Measurements from ENCODE around the gene KEL.

Gene KEL

DNA sequence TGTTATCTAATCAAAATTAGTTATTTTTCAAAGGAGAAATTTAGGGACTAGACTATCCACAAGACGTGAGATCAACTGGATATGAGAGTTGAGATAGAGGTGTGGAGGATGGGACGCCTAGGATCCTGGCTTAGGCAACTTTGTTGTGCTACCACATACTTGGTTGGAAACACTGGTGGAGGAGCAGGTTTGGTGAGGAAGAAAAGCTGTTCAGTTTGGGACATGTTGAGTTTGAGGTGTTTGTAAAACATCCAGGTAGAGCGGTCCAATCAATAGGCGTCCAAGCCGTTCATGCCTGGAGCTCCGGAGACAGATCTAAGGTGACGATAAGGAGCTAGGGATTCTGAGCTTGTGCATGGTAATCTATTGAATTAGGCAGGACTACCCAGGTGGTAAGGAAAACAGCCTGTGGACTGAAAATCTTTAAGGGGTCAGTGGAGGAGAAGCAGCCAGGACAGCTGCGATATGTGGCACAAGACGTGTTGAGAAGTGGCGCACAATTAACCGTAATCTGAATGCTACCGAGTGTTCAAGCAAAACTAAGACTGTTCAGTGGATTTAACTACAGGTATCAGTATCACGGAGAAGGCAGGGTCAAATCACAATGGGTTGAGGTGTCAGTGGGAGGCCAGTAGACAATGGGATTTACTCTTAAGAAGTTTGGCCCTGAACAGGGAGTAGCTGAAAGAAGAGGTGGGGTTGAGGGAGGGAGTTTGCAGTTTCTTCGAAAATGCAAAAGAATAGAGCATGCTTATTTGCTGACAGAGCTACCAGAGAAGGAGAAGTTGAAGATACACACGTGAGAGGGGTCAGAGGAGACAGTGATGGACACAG, 60.5 kb downstream of the KEL start:
- CTCF ChIA-PET, result no interaction called here
- POLR2A ChIA-PET, result no interaction called here
- TF ChIP-seq CTBP1 (IDR thresholded peaks at IDR 0.05; ENCODE audit: borderline replicate concordance) (no peak), SUZ12 (IDR thresholded peaks at IDR 0.05) (no peak), FOXM1 (IDR thresholded peaks at IDR 0.05; ENCODE audit: borderline replicate concordance) (no peak), L3MBTL2 (conservative IDR thresholded peaks at IDR 0.05) (no peak), ARNT (IDR thresholded peaks at IDR 0.05) (no peak)

GRCh38 chr7:142899661-142900060, 62.5 kb downstream of the KEL start:
- CTCF ChIA-PET, result interaction anchor here (0.7 to 1.2 kb wide), 2 partner anchors 315 to 365 kb away, joined by 3 to 4 read pairs; no protein-coding TSS in a partner anchor
- no peak for DNase-seq (ENCODE audit: extremely low spot score)
- TF ChIP-seq HDGF (IDR thresholded peaks at IDR 0.05; ENCODE audit: borderline replicate concordance), result no peak
- TF ChIP-seq, protein P1, sequence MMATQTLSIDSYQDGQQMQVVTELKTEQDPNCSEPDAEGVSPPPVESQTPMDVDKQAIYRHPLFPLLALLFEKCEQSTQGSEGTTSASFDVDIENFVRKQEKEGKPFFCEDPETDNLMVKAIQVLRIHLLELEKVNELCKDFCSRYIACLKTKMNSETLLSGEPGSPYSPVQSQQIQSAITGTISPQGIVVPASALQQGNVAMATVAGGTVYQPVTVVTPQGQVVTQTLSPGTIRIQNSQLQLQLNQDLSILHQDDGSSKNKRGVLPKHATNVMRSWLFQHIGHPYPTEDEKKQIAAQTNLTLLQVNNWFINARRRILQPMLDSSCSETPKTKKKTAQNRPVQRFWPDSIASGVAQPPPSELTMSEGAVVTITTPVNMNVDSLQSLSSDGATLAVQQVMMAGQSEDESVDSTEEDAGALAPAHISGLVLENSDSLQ (IDR thresholded peaks at IDR 0.05), result no peak
- TF ChIP-seq ARNT (IDR thresholded peaks at IDR 0.05), result no peak
- TF ChIP-seq FOXM1 (IDR thresholded peaks at IDR 0.05; ENCODE audit: borderline replicate concordance), result no peak
- TF ChIP-seq FOXA1 (IDR thresholded peaks at IDR 0.05), result no peak
- no peak for TF ChIP-seq ZNF384 (IDR thresholded peaks at IDR 0.05)
- POLR2A ChIA-PET, result no interaction called here

More for the DNA sequence above, 60.5 kb downstream of the KEL start:
- no peak for DNase-seq (ENCODE audit: extremely low spot score)

- POLR2A ChIA-PET, result no interaction called here
- TF ChIP-seq HDGF (IDR thresholded peaks at IDR 0.05; ENCODE audit: borderline replicate concordance) (no peak), ELF4 (IDR thresholded peaks at IDR 0.05) (no peak), NFRKB (IDR thresholded peaks at IDR 0.05) (no peak), ARNT (IDR thresholded peaks at IDR 0.05) (no peak)
- no peak for DNase-seq (ENCODE audit: extremely low spot score)
- CTCF ChIA-PET, result interaction anchor here (0.7 to 1.6 kb wide), 2 partner anchors 25 to 1079 kb away, joined by 3 to 4 read pairs; no protein-coding TSS in a partner anchor
These were observed 63.6 kb downstream of the KEL start for GRCh38 chr7:142898377-142899170.

- no peak for DNase-seq (ENCODE audit: extremely low spot score)
- POLR2A ChIA-PET, result no interaction called here
- TF ChIP-seq HDGF (IDR thresholded peaks at IDR 0.05; ENCODE audit: borderline replicate concordance) (no peak), L3MBTL2 (conservative IDR thresholded peaks at IDR 0.05) (no peak), SP1 (IDR thresholded peaks at IDR 0.05) (no peak), ZNF384 (IDR thresholded peaks at IDR 0.05) (no peak), BHLHE40 (IDR thresholded peaks at IDR 0.05; ENCODE audit: borderline replicate concordance) (no peak), FOXK2 (IDR thresholded peaks at IDR 0.05) (no peak), FOXM1 (IDR thresholded peaks at IDR 0.05; ENCODE audit: borderline replicate concordance) (no peak), NFRKB (IDR thresholded peaks at IDR 0.05) (no peak), SUZ12 (IDR thresholded peaks at IDR 0.05) (no peak), CTBP1 (IDR thresholded peaks at IDR 0.05; ENCODE audit: borderline replicate concordance) (no peak), LEF1 (IDR thresholded peaks at IDR 0.05; ENCODE audit: borderline replicate concordance) (no peak), FOXA1 (IDR thresholded peaks at IDR 0.05) (no peak), ELF4 (IDR thresholded peaks at IDR 0.05) (no peak)
- CTCF ChIA-PET, result interaction anchor here (1.6 kb wide), 1 partner anchor 24 kb away, joined by 4 read pairs; no protein-coding TSS in a partner anchor
These were observed 64.5 kb downstream of the KEL start for GRCh38 chr7:142897691-142898090.

- ChIA-PET CTCF (no interaction called here), POLR2A (no interaction called here)
- DNase-seq (ENCODE audit: extremely low spot score), result no peak
- TF ChIP-seq BHLHE40 (IDR thresholded peaks at IDR 0.05; ENCODE audit: borderline replicate concordance), result no peak
- TF ChIP-seq SP1 (IDR thresholded peaks at IDR 0.05), result no peak
- TF ChIP-seq ZNF384 (IDR thresholded peaks at IDR 0.05), result no peak
- TF ChIP-seq FOXM1 (IDR thresholded peaks at IDR 0.05; ENCODE audit: borderline replicate concordance), result no peak
- TF ChIP-seq TARDBP (IDR thresholded peaks at IDR 0.05), result no peak
- TF ChIP-seq FOXA1 (IDR thresholded peaks at IDR 0.05), result no peak
- TF ChIP-seq L3MBTL2 (conservative IDR thresholded peaks at IDR 0.05), result no peak
- TF ChIP-seq LEF1 (IDR thresholded peaks at IDR 0.05; ENCODE audit: borderline replicate concordance), result no peak
- TF ChIP-seq, protein P1 (IDR thresholded peaks at IDR 0.05), result no peak
- no peak for TF ChIP-seq ARNT (IDR thresholded peaks at IDR 0.05)
- TF ChIP-seq CTBP1 (IDR thresholded peaks at IDR 0.05; ENCODE audit: borderline replicate concordance), result no peak
These were observed 65.3 kb downstream of the KEL start for GRCh38 chr7:142896741-142897379.

- ChIA-PET POLR2A (no interaction called here), CTCF (no interaction called here)
- TF ChIP-seq FOXK2 (IDR thresholded peaks at IDR 0.05) (no peak), BHLHE40 (IDR thresholded peaks at IDR 0.05; ENCODE audit: borderline replicate concordance) (no peak), ARNT (IDR thresholded peaks at IDR 0.05) (no peak), FOXM1 (IDR thresholded peaks at IDR 0.05; ENCODE audit: borderline replicate concordance) (no peak), ELF4 (IDR thresholded peaks at IDR 0.05) (no peak), CTBP1 (IDR thresholded peaks at IDR 0.05; ENCODE audit: borderline replicate concordance) (no peak), TARDBP (IDR thresholded peaks at IDR 0.05) (no peak), SP1 (IDR thresholded peaks at IDR 0.05) (no peak), SUZ12 (IDR thresholded peaks at IDR 0.05) (no peak)
- TF ChIP-seq, protein P1 (IDR thresholded peaks at IDR 0.05), result no peak
- no peak for DNase-seq (ENCODE audit: extremely low spot score)
These were observed 66.0 kb downstream of the KEL start for GRCh38 chr7:142896151-142896550.
